GM19239 (cell line): ENCODE data around the gene MAN2B2.
"Not testable (repeated sequence)": the region's sequence is repeated elsewhere in the genome, so short reads cannot be mapped to it uniquely, and the experiment has no call there.

Experiments used
- DNase-seq: peaks from one replicate; pipeline ENCODE4 v3.0.0; 2011; ENCODE audit warnings: low spot score; ENCODE audit not compliant: insufficient read length
- FAIRE-seq: peaks from 2 replicates; lab custom pipeline; 2011; peaks lifted over from hg19 to GRCh38; lab: Jason Lieb, UNC

The MAN2B2 gene

DNA sequence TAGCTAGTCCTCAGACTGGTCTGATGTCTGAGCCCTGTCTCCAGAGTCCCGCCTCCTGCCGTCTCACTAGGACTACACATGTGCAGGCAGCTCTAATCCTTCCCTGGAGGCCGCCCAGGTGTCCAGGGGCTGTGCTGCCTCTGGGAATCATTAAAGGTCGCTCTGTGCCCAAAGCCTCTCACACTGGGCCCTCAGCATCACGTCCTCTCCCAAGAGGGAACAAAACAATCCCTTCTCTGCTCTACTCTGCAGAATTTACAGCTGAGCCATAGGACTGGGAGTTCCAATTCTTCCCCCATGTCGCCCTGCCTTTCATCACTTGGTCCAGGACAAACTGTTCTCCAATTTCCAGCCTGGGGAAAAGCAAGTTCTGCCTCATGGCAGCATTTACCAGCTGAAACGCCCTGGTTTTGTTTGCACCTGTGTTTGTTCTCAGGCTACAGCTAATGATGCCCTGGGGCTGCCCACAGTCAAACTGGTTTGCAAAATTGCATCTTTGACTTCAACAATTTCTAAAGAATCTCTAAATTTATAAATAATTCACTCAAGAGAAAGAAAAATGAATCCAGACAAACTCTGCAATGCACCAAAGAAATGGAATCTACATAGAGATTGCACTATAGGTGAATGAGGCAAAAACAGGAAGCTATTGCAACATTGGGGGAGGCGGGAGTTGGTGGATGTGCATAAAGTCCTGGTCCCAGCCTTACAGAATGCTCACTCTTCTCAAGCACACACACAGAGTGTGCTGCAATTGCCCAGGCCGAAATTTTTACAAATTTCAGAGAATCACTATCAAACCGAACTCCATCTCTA, 58.3 kb downstream of the MAN2B2 start:
- no peak for FAIRE-seq
- no peak for DNase-seq

DNA sequence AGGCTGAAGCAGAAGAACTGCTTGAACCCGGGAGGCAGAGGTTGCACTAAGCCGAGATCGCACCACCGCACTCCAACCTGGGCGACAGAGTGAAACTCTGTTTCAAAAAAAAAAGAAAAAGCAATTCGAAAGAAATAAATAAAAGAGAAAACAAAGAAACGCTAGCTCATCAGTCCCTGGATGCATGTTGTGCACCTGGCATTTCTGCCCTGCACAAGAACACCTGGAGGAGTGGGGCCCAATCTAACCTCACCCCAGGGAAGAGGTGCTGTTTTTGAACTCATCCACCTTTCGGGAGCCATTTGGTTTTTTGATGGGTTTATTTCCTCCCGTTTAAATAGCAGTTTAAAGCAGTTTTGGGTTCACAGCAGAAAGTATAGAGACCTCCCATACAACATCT, 59.8 kb downstream of the MAN2B2 start:
- FAIRE-seq (no peak), DNase-seq (no peak)

DNA sequence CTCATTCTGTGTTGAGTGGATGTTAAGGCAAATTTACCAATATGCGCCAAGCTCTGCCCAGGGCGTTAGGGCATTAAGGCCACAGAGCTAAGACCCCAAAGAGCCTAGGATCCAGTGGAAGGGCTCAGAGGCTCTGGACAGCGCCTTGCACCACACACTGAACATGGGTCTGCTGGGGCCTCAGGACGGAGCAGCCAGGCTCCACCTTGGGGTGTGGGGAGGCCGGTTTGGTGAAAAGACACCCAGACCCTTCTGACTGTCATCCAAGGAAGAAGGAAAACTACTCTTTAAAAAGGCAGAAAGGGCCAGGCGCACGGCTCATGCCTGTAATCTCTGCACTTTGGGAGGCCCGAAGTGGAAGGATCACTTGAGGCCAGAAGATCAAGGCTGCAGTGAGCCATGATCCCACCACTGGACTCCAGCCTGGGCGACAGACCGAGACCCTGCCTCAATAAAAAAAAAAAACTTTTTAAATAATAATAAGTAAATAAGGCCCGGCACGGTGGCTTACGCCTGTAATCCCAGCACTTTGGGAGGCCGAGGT, 64.2 kb downstream of the MAN2B2 start:
- DNase-seq = no peak
- no peak for FAIRE-seq

DNA sequence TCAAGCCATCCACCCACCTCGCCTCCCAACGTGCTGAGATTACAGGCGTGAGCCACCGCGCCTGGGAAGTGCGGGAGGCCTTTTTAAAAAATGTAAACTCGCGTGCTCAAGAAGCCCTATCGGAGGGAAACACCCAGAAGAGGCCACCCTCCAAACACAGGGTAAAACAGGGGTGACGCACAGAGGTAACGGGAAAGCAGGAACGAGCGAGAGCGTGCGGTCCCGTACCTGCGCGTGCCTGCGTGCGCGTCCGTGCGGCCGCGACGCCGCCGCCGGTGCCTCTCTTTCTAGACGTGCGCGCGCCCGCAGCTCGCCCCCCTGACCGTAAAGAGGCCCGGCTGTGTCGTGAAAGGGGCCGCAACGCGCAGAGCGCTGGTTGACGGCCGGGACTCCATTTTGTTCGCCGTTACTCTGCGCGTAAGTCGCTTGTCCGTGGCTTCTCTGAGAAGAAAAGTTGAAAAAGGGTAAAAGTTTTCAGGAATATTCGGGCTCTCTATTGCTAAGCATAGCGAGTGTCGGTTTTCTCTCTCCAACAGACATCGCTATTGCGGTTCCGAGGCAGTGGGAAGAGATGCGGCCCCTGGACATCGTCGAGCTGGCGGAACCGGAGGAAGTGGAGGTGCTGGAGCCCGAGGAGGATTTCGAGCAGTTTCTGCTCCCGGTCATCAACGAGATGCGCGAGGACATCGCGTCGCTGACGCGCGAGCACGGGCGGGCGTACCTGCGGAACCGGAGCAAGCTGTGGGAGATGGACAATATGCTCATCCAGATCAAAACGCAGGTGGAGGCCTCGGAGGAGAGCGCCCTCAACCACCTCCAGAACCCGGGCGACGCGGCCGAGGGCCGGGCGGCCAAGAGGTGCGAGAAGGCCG, 65.5 kb downstream of the MAN2B2 start, which contains the start of gene MRFAP1:
Gene MRFAP1, plus strand, starts transcription at position 394 of the 872 bp plus-strand sequence. Its CDS starts 178 bp downstream, at position 572.
- DNase-seq (peak; percentile 72), FAIRE-seq (peak; percentile 85)

DNA sequence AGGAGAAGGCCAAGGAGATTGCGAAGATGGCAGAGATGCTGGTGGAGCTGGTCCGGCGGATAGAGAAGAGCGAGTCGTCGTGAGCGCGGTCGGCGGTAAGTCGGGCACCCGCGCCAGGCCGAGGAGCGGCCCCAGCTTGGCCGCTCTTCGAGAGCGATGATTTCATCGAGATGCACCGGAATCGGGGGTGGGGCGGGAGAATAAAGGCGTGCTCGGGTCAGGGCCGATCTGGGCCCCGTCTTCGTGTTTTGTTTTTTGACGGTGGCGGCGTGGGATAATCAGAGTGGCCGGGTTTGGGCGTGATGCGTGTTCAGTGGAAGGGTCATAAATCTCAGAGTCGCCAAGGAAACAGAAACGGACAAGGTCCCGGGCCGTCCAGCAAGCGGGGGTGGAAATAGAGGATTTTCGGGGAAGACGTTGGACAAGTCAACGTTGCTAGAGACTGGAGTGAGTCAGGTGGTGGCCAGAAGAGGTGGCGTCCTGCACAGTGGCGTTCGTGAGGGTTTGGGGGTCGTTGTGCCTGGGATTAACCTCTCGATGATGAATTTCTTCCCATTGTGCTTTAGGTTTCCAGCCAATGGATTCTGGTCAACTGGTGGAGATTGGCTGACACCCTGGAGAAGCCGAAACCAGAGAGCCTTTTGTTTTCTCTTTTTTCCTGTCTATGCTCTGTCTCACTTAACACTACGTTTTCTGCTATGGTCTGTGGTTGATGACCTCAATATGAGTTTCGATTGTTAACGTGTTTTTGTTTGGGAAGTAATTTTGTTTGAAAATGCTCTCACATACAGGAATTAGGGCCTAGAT, 66.4 kb downstream of the MAN2B2 start:
- peak; percentile 79 for FAIRE-seq
- no peak for DNase-seq

DNA sequence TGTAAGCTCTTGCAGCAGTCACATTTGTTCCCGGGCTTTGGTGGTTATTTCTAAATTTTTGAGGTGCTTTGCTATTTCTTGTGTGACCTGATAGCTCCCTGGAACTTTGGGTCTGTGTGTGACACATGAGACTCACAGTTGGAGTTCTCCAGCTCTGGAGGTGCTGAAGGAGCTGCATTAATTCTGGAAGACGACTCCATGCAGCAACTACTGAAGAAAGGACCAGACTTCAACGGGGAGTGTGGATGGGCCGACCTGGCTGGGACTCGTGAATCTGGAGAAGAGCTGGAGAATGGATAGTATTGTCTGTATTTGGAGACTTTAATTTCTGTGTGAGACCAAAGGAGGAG, 67.0 kb downstream of the MAN2B2 start:
- no peak for FAIRE-seq
- DNase-seq = no peak

DNA sequence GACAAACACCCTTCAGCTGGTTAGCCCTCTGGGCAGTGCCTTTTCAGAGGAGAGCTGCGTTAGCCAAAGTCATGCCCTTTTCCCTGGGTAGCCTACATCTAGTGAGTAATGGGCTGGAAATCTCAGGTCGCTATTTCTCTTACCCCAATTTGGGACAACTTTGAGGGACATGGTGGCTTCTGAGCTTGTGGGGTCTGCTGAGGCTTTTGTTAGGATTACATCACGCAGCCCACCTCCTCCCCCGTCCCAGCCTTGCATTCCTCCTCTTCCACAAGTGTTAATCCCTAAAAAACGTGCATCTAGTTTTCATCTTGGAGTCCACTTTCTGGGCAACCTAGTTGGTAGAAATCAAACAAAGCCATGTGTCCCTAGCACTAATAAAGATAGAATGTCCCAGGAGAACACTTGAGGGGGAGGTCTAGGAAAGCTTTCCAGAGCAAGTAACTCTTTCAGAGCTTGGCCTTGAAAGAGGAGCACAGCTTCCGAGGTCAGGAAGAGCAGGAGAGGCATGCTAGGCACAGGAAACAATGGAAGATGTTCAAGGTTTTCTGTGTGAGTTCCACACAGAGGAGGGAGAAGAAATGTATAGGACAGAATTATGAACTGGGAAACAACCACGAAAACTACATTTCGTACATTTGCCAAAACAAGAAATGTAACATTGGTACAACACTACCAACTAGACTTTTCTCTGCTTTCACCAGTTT, 68.3 kb downstream of the MAN2B2 start:
- no peak for DNase-seq
- no peak for FAIRE-seq

DNA sequence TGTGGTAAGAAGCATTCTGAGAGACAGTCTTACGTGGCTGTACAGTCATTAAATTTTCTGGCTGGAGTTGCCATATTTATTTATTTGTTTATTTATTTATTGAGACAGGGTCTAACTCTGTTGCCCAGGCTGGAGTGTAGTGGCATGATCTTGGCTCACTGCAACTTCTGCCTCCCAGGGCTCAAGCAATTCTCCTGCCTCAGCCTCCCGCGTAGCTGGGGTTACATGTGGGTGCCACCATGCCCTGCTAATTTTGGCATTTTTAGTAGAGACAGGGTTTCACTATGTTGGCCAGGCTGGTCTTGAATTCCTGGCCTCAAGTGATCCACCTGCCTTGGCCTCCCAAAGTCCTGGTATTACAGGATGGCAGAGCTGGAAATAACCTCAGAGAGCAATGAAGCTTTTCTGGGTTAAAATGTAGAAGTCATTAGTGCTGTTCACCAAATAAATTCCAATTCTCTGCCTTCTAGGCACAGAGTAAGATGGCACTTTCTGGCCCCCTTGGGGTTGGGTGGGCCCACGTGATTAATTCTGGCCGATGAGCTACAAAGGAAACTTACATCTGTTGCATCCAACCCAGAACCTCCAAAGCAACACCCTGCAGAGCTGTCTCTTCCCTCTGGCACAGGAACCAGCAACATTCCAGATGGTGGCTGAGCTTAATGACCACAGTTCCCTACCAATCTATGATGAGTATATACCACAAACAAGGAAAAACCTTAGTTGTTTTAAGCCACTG, 70.0 kb downstream of the MAN2B2 start:
- DNase-seq (no peak), FAIRE-seq (no peak)

DNA sequence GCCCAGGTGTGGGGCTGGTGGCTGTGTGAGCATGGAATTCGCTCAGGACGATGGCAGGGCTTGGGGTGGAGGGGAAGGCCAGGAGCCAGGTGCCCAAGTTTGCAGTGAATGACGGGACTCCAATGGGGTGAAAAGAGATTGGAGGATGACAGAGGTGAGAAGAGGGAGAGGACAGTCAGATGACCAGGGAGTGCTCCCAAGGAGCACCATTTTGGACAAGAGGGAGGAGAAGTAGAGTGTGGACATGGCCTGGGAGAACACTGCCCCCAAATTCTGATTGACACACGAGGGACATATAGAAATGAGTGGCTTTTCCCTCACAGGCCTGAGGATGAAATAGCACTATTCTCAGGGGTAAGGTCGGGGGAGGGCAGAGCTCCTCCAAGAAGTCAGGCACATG, 72.2 kb downstream of the MAN2B2 start:
- no peak for DNase-seq
- FAIRE-seq = no peak

DNA sequence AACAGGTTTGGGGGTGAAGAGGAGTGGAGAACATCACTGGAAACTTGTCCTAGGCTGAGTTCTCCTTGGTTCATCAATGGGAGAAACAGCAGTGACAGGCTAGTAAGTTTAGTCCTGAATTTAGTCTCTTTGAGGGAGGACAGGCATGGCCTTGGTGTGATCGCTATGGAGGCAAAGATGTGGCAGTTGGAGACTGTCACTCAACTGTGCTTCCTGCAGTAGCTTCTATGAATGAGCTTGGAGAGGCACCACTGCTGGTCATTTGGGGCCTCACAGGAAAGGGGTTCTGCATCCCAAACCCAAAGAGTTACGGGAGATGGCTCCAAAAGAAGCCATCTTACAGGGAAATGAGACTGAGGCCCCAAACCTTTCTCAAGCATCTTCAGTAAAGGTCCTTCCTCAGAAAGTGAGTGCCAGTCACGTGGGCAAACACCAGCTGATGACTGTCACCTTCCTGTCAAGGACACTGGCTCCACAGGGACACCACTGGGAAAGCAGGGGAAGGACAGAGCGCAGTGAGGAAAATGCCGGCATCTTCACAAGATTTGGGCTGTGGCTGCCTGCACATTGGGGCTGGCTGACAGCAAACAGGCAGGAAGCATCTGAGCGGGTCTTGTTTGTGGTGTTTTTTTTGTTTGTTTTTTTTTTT, 72.7 kb downstream of the MAN2B2 start:
- DNase-seq (no peak), FAIRE-seq (no peak)

DNA sequence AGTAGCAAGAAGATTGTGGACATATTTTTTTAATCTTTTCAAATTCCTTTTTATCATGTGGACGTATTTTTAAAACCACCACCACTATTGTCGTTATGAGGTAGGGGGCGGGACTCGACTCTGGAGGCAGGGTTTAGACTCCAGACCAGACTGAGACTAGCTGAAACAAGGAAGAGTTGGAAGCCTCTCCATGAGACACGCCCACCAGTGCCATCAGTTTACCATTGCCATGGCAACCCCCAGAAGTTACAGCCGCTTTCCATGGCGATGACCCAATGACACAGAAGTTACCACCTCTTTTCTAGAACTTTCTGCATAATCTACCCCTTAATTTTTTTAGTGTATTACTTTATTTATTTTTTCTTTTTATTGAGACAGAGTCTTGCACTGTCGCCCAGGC, 74.2 kb downstream of the MAN2B2 start:
- DNase-seq (no peak), FAIRE-seq (no peak)

DNA sequence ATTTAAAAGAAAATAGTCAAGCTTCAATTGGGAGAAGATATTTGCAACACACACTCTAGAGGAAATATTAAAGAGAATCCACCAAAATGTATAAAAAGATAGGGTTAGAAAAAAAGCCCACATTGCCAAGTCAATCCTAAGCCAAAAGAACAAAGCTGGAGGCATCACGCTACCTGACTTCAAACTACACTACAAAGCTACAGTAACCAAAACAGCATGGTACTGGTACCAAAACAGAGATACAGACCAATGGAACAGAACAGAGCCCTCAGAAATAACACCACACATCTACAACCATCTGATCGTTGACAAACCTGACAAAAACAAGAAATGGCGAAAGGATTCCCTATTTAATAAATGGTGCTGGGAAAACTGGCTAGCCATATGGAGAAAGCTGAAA, 79.2 kb downstream of the MAN2B2 start:
- not testable (repeated sequence) for FAIRE-seq, DNase-seq

DNA sequence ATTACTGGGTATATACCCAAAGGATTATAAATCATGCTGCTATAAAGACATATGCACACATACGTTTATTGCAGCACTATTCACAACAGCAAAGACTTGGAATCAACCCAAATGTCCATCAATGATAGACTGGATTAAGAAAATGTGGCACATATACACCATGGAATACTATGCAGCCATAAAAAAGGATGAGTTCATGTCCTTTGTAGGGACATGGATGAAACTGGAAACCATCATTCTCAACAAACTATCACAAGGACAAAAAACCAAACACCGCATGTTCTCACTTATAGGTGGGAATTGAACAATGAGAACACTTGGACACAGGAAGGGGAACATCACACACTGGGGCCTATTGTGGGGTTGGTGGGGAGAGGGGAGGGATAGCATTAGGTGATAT, 80.3 kb downstream of the MAN2B2 start:
- not testable (repeated sequence) for FAIRE-seq, DNase-seq

DNA sequence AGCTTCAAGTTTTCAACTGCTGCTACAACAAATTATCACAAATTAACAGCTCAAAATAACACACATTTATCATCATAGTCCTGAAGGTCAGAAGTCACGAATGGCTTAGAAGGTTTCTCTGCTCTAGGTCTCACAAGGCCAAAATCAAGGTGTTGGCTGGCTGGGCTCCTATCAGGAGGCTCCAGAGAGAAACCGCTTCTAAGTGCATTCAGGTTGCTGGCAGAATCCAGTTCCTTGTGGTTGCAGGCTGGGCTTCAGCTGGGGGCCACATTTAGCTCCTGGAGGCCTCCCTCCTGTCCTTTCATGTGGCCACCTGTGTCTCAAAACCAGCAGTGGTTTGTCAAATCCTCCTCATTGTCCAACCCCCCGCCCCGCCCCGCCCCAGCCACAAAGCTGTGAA, 80.9 kb downstream of the MAN2B2 start:
- FAIRE-seq (no peak), DNase-seq (no peak)

DNA sequence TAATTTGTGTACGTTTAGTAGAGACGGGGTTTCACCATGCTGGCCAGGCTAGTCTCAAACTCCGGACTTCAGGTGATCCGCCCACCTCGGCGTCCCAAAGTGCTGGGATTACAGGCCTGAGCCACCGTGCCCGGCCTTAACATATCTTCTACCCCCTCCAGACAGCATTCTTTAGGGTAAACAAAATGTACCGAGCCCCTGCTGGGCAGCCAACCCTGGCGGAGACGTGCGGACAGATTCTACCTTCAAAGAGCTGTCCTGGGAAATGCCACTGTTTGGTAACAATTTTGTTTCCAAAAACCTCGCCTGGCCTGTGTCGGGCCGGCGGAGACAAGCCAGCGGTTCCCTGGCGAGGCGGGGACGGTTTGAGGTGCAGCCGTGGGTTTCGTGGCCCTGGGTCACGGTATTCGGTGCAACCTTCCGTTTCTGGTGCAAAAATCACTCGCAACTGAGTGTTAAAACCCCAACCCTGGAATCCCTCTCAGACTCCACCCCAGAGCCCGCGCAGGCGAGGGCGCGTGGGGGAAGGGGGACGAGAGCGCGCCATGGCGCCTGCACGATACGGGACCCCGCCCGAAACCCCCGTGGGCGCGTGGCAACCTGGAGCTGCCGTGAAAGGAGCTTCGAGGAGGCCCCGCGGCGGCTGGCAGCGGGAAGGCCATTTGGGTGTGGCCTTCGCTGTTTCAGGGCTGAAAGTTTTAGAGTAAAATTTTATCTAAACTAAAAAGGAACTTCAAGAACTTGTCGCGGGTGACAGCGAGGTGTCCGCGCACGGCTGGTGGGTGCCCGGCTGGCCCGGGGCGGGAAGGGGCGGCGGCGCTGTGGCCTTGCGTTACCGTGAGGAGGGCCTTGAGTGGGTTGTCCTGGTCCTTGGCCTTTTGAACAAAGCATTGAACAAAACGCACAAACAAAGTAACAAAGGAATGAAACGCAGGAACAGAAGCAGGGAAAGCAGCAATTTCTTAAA, 82.5 kb downstream of the MAN2B2 start:
- FAIRE-seq = no peak

DNA sequence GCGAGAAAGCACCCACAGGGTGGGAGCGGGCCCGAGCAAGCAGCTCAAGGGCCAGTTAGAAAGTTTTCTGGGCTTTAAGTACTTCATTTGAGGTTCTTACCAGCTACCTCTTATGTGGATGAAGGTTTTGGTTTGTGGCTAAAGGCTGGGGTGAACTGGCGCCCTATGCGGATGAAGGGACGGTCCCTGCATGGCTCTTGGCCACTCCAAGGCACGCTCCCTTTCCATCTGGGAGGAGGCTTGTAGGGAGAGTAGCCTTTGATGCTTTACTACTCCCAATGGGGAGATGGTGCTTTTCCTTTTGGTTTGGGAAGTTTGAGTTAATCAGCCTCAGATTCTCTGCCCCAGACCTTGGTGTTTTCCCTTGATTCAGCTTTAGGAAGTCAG, 83.2 kb downstream of the MAN2B2 start:
- no peak for DNase-seq
- FAIRE-seq = no peak

More for the DNA sequence above, 82.5 kb downstream of the MAN2B2 start:
- no peak for DNase-seq

DNA sequence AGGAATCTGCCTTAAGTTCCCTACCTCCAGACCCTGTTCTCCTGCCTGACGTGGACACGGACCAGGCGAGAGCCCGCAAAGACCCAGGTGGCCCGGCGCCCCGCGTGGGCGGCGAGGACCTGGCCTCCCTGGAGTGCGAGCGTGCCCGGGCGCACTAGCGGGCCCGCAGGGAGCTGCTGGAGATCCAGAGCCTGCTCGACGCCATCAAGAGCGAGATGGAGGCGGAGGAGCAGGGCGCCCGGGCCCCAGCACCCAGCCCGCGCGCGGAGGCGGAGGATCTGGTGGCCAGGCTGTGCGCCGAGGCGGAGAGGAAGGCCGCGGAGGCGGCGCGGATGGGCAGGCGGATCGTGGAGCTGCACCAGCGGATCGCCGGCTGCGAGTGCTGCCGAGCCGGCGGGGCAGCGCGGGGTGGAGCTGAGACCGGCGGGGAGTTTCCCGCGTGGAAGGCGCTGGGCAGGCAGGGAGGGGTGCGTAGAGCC, 83.6 kb downstream of the MAN2B2 start:
- DNase-seq (no peak), FAIRE-seq (no peak)
